HG03025 (cell line): ENCODE data around the gene CANT1.
"Not testable (repeated sequence)": the region's sequence is repeated elsewhere in the genome, so short reads cannot be mapped to it uniquely, and the experiment has no call there.

Experiments used
- ATAC-seq: cut with Tn5 transposase; IDR thresholded peaks from one replicate; pipeline ENCODE4 v1.9.1; 2021; ENCODE audit warnings: mild to moderate bottlenecking, moderate library complexity; ENCODE audit not compliant: unreplicated experiment, low FRiP score

The CANT1 gene

DNA sequence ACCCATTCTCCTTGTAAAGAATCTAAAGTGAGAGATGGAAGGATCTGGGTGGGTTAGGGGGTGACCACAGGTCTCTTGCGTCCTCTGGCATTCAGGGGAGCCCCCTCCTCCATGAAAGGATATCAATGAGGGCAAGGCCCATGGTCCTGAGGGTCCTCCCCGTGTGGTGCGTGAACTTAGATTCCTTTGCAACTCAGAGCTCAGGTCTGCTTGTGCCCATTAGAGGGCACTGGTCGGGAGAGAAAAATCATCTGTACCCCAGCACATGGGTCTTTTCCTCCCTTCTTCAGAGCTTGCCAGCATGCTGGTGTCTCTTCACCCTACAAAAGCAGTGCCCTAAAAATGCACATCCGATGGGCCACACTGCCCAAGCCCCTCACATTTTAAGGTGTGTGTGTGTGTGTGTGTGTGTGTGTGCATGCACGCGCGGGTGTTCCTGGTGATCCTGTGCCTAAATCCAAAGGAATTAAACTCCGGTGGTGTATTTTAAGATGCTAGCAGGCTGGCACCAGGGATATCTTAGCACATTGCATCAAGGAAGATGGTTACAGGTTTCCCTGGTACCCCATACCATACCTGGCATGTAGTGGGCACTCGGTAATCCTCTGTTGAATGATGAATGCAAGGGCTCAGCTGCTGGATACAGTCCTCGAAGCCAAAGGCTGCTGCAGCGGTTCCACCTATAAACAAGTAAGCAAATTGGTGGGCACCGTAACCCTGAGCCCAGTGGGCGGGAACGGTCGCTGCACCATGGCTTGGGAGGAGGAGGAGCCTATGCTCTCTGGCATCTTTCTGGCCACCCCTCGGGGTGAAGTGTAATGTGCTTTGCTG, 19.1 kb upstream of the CANT1 start:
- no peak for ATAC-seq

DNA sequence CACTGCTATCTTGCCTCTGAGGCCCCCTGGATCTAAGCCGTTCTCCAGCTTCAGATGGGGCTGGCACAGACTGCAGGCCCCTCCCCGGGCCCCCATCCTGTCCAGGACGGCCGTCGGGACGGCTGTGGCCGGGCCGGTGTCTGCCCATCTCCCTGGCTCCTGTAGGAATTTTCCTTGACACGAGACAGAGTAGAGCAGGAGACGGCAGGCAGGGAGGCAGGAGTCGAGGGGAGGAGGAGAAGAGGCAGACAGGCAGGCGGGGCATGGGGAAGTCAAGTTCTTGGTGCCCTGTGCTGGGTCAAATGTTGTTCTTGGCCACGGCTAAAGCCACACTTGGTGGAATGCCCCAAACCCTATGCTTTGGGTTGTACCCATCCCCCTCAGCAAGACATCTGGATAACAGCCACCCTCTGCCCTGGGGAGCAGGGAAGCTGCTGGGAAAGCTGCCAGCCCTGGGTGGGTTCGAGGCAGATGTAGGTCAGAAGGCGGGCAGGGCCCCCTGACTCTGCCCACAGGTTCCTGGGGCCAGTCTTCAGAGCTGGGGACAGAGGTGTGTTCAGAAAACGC, 18.4 kb upstream of the CANT1 start:
- ATAC-seq: no peak

DNA sequence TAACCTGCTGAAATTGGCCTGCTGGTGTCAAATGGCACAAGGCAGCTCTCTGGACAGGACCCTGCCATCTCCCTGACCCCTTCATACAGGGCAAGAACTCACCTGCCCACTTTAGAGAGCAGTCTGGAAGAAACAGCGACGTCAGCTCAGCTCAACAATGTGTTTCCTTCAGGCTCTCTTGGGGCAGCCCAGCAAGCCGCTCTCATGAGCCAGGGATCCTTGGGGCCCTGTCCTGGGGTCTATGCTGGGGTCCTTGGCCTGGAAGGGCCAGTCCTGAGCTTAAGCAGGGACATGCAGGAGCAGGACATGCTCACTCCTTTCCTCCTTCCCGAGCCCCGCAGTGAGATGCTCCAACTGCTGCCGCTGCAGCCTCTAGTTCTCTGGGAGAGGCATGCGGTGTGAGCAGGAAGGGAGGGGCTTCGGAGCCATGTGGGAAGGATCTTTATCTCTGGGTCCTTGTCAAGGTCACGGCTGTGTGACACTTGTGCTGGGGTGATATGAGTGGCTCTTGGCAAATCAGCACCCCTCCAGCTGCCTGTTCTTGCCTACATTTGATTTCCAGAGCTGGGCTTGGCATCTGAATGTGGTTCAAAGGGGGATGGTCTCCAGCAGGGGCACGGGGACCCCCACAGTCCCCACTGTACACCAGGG, 17.8 kb upstream of the CANT1 start:
- ATAC-seq: no peak

DNA sequence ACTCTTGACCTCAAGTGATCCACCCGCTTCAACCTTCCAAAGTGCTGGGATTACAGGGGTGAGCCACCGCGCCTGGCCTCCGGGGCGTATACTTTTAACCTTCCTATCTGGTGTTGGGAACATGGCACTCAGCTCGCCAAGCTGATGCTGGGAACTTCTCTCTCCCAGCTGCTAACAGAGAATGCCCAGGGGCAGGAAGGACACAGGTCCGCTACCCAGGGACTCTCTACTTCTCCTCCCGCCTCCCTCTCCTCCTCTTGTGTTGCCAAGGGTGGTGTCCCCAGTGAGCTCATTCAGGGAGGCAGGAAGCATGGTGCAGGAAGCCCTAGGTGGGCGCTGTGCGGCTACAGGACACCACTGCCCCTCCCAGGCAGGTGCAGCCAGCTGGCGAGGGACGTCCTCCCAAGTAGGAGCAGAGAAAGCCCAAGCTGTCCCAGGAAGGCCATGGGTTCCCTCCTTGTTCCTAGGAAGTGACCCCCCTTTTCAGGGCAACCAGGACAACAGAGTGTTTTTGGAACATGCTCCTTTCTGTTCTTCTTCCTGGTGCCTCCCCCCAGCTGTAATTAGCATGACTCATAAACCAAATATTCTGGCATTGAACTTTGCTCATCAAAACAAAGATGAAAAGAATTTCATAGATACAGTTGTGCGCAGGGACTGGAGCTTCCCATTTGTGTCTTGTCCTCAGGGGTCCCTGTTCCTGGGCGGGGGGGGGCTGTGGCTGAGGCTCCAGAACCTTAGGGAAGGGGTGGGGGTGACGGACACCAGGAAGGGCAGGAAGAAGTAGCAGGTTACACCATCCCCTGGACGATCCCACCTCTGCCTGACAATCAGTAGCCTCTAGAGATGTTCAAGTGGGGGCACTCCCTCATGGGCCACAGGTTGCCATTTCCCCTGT, 17.1 kb upstream of the CANT1 start:
- no peak for ATAC-seq

DNA sequence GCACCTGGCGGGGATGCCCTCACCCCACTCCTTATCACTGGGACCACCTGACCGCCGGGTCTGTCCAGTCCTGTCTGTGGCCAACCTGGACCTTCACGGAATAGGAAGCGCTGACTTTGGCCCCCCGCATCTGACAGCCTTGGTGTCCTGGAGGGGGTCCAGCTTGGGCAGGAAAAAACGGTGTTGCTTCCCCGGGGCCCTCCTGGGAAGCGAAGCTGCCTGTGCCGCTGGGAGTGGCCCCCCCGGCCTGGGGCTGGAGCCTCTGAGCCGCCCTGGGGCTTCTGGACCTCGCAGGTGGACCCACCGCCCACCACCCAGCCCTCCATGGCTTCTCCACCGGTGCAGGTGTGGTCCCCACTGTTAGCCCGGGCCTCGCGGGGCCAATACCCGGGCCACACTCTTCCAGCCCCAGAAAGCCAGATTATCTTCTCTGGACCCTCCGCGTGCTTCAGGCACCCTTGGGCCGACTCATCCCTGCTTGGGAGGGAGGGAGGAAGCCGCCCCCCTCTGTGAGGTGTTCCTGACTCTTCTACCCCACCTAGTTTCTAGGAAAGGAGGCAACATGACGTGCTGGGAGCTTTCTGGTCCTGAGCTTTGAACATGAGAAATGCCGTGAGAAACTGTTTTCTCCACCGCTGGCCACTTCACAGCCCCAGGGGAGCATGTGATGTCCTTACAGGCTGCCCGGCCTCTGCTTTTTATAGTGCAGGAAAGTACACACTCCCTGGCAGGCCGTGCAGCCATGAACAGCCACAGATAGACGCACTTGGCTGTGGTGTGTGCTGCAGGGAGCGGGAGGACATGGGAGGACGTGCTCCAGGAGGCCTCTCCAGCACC, 15.6 kb upstream of the CANT1 start:
- ATAC-seq: no peak

DNA sequence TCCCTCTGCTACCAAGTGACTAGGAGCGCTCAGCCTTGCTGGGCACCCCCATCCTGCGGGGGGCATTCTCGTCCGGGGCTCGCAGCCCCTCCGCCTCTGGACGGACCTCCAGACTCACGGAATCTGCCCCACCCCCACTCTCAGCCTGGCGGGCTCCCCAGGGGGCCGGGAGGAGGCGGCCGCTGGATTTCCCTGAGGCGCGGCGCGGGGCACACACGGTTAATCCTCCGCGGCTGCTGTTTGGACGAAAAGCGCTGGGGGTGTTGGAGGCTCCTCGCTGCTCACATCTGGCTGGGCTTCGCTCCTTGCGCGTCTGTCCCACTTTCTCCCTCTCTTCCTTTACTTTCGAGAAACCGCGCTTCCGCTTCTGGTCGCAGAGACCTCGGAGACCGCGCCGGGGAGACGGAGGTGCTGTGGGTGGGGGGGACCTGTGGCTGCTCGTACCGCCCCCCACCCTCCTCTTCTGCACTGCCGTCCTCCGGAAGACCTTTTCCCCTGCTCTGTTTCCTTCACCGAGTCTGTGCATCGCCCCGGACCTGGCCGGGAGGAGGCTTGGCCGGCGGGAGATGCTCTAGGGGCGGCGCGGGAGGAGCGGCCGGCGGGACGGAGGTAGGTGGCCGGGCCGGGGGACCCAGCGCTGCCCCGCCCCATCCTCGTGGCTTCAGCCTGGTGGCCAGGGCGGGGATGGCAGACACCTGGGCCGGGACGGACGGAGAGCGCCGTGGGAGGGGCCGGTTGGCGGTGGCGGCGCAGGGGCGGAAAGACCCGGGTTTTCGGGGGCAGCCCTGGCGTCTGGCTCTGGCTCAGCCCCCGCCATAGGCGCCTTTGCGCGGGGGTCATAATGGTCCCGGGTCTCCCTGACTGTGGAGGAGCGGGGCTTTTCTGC, 14.6 kb upstream of the CANT1 start, which contains the start of gene C1QTNF1:
TSS of gene C1QTNF1 (plus strand) at position 284 of the 886 bp plus-strand sequence. CDS start 19,800 bp downstream, outside the sequence.
- no peak for ATAC-seq

DNA sequence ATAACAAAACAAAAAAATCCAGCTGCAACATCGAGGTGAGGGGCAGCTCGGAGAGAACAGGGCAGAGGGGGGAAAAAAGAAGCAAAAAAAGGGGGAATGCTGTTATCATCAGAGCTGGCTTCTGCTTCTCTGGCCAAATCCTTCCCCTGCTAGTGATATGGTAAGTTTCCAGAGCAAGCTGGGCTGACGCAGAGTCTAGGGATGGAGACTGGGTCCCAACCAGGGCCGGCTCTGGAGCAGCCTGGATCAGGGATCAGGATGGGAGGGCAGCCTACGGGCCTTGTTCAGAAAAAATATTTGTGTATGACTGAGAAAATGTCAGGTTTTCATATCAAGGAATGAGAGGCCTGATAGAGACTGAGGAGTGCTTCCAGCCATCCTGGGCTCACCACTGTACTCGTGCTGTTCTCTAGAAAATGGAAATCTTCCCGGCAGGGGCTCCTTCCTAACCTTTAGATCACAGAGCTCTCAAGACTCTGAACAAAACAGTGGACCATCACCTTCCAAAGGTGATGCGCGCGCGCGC, 13.7 kb upstream of the CANT1 start:
- ATAC-seq: no peak

DNA sequence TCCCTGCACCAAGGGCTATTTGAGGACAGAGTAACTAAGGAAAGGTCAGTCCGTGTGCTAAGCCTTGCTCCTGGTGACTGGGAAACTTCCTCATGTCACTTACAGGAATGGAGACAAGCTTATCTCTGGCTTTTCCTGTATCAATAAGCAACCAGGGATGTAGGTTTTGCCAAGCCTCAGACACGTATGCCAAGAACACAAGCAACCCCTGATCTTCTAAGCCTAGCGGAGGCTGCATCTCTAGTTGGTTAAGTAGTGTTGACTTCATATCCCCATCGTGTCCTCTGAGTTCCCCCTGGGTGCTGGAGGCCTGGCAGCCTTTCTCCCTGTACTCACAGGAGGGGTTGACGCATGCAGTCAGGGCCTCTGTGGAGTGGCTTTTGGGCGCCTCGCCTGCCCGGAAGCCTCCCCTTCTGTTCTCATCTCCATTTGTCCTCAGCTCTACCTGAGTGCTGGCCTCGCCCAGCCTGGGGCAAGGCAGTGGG, 13.0 kb upstream of the CANT1 start:
- no peak for ATAC-seq

DNA sequence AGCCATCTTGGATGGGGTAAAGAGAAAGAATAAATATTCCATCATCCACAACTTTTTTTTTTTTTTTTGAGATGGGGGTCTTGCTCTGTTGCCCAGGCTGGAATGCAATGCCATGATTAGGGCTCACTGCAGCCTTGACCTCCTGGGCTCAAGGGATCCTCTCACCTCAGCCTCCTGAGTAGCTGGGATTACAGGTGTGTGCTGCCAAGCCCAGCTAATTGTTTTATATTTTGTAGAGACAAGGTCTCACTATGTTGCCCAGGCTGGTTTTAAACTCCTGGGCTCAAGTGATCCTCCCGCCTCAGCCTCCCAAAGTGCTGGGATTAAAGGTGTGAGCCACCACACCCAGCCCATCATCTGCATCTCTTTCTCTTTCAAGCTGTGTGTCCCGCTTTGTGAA, 12.4 kb upstream of the CANT1 start:
- not testable (repeated sequence) for ATAC-seq

DNA sequence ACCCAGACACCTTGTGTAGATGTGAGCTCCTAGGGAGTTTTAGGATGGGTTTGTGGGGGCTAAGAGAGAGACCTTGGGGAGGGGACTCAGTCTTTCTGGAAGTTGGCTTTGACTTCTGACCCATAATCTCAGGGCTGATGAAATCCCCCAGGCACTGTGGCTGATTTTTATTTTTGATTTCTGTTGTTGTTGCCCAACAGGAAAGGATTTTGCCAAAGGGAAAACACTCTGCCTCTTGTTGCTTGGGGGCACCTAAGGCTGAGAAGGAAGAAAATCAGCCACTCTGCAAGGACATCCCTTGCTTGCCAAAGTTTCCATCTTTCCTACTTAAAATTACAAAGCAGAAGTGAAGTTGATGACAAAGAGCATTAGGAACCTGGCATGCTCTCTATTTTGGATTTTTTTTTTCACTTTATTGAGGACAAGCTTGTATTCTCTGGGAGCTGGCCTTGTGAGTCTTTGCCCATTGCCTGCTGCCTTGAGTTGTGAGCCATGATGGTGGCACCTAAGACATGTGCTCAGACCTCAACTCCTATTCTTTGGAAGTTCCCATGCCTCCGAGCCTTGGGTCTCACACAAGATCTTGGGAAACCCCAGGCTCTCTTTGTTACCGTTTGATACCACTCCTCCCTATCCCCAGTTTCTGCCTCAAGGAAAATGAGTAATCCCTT, 11.2 kb upstream of the CANT1 start:
- ATAC-seq: no peak

DNA sequence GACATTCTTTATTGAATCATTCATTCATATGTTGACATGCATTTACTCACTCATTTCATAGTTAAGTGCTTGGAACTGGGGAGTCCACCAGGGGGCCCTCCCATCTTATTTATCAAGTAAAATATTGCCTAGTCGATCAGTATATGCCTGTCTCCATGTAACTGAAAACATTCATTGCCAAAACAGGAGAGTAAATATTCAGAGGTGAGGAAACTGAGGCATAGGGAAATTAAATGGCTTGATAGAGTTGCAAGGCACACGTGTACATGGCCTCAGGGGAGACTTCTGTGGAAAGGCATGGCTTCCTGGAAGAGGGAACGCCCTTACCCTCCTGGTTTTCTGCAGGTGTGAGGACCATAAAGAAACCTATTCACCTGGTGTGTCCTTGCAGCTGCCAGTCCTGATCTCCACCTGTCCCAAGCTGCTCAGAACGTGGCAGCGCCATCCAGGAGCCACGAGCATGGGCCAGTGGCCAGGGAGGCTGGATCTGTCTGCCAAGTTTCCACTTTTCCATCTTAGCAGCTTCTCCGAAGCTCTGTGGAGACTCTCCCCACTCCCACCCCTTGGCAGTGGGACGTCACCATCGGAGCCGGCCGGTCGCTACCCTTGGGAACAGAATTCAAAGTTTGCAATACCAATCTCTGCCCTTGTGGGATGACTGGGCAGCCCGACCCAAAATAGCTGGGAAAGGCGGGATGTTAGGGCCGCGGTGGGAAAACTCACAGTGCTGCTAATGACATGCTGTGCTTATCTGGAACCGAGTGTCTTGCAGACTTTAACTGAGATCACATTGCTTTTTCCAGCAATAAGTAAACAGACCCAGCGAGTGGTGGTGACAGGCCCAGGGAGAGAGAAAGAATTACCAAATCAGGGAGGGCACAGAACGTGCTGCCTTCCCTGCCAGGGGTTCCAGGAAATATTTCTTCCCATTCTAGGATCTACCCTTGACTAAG, 10.3 kb upstream of the CANT1 start:
- ATAC-seq: no peak

DNA sequence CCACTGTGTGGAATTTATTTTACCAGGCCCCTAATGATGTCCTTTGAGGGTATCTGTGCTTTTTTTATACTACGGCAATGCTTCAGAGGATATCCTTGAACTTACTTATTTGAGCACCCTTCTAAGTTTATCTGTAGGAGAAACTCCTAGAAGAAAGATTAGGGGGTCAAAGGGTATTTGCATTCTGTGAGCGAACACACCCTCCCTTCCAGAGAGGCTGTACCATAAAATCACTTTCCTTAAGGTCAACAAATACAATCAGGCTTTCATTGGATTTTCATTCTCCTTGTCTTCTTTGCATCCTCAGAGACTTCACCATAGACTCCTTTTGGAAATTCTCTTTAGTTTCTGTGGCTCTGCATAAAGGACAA, 9.7 kb upstream of the CANT1 start:
- no peak for ATAC-seq

DNA sequence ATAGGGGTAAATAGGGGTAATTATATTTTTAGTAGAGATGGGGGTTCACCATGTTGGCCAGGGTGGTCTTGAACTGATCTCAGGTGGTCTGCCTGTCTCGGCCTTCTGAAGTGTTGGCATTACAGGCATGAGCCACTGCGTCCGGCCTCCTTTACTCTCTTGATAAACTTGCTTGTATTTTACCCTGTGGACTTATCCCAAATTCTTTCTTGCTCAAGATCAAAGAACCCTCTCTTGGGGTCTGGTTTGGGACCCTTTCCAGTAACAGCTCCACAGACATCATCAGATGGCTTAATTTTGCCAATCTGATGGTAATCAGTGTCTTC, 8.8 kb upstream of the CANT1 start:
- no peak for ATAC-seq

DNA sequence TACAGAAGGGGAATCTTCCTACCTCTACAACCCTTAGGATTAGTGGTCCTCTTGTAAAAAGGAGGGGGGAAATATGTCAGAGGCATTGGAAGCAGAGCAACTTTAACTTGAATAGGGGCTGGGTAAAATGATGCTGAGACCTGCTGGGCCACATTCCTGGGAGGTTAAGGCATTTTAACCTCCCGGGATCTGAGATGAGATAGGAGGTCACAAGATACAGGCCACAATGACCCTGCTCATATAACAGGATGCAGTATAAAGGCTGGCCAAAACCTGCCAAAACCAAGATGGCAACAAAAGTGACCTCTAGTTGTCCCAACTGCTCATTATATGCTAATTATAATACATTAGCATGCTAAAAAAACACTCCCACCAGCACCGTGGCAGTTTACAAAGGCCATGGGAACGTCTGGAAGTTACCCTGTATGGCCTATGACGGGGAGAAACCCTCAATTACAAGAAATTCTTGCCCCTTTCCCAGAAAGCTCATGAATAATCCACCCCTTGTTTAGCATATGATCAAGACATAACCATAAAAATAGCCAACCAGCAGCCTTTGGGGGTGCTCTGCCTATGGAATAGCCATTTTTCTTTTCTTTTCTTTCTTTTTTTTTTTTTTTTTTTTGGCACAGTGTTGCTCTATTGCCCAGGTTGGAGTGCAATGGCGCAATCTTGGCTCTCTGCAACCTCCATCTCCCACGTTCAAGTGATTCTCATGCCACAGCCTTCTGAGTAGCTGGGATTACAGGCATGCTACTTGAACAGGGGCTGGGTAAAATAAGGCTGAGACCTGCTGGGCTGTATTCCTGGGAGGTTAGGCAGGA, 8.2 kb upstream of the CANT1 start:
- ATAC-seq: no peak

DNA sequence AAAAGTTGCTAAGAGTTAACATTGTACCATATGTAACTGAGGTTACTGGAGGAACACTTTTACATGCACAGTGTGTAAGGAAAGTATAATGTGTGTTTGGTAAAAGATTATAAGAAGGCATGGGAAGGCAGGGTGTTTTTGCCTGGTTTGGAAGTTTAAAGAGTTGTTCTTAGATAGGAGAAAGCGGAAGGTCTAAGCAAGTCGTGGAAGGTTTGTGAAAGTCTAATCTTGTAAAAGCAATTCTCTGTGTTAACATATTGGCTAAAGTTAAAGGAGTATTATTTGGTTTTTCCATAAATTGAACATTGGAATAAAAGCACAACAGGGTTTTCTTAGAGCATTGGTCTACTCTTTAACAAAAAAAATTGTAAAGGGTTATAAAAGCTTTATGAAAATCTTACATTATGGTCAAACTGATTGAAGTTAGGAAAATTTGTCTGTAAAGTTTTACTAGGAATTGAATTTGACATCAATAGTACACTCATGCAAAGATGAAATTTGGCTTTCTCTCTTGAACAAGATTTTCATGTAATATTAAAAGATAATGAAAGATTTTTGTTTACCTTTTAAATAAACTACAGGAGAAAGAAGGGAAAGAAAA, 4.7 kb upstream of the CANT1 start:
- ATAC-seq: no peak
